ENCODE data around the gene PLEK2.
"Not testable (repeated sequence)": the region's sequence is repeated elsewhere in the genome, so short reads cannot be mapped to it uniquely, and the experiment has no call there.

Gene PLEK2

DNA sequence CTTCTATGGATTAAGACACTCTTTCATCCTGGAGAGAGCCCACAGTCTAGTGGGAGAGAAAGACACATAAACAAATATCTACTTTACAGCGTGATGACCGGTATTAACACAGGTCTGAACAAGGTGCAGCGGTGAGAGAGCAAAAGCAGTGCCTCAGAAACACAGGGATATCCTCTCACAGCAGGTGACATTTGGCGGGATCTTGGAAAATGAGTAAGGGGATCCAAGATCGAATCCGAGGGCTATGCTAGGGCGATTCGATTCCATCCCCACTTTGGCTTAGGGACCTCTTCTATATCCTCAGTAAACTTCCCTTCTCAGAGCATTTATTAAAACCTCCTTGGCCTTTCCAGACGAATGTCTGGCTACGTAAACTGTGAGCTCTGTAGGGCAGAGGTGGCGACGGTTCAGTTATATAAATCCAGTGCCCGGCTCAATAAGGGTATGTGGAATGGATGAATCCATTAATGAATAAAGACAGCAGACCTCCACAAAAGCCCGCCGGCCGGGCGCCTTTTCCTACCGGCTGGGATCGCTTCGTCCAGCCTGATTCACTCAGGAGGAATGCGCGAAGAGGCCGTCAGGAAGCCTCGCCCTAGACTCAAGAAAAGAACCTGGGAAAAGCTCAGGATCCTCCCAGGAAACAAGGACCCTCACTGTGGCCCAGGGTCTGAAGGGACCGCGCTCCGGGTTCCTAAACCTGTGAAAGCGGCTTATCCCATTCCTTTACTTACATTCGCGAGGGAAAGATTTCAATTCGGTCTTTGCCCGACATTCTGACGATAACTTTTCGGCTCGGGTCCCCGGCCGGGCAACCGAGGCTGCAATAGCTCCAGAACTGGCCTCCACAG, 52.8 kb downstream of the PLEK2 start:
- no peak for DNase-seq

DNA sequence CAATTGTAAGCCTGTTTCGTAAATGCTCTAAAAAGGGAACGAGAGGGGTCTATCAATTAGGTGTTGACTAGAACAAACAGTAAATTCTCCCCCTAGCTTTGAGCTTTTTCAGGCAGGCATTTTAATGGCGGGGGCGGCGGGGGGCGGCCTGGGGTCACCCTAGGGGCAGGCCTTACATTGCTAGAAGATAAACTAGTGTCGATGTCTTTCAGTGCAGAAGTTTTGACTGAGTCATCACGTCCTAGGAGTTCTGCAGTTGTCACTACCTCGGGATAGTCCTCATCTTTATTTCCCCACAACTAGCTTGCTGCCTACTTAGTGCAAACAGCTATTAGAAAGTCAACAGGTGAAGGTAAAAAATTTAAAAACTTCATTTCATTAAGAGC, 54.0 kb downstream of the PLEK2 start:
- DNase-seq, result no peak

DNA sequence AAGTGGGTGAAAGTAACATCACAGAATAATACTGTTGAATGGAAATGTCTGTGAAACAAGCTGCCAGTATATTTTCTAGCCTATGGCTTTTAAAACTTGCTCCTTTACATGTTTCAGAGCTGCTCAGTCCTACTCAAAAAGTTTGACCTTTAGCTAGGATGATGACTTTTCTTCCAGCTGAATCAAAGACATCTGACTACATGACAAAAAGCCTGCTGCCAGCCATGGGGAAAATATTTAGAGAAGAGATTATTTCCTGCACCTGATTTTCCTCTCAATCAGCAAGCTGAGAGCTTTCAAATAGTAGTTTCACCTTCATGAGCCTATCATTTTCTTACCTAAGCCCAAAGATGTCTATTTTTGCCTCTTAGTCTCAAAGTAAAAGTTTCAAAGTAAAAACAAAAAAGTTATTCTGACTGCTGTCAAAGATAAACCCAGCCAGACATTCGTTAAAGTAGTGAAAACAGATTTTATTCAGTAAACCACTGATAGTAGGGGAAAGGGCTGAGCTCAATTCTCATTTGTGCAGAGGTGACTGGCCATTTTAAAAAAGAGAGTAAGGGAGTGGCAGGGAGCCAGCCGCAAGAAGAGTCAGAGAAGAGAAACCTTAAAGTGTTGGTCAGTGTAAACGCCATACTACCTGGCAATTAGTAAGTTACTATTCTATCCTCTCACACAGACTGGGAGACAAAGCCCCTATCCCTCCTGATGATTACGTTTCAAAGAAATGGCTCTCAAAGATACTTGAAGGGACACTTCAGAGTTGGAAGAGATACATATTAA, 54.6 kb downstream of the PLEK2 start:
- no peak for DNase-seq

DNA sequence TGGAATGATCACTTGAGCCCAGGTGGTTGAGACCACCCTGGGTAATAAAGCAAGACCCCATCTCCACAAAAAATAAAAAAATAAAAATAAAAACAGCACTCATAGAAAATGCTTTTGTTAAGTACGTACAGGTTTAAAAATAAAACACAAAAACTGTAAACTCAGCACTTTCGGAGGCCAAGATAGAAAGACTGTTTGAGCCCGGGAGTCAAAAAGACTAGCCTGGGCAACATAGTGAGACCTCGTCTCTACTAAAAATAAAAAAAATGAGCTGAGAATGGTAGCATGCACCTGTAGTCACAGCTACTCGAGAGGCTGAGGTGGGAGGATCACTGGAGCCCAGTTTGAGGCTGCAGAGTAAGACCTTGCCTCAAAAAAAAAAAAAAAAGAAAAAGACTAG, 59.9 kb downstream of the PLEK2 start:
- no peak for DNase-seq

DNA sequence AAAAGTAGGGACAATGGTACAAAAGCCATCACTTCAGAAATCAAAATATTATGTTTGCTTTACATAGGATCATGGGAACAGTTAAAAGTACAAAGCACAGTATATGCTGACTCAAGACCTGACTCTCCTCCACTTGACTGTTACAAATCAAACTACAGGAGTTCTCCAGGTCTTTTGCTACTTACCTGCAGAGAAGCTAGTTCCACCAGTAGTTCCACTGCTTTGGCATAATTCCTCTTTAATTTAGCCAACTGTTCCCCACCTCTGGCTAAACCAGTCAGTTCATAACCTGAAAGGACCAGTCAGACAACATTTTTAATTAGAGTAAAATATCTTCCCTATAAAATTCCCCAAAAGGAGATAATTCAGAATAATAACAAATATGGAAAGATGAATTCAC, 66.4 kb downstream of the PLEK2 start:
- no peak for DNase-seq

DNA sequence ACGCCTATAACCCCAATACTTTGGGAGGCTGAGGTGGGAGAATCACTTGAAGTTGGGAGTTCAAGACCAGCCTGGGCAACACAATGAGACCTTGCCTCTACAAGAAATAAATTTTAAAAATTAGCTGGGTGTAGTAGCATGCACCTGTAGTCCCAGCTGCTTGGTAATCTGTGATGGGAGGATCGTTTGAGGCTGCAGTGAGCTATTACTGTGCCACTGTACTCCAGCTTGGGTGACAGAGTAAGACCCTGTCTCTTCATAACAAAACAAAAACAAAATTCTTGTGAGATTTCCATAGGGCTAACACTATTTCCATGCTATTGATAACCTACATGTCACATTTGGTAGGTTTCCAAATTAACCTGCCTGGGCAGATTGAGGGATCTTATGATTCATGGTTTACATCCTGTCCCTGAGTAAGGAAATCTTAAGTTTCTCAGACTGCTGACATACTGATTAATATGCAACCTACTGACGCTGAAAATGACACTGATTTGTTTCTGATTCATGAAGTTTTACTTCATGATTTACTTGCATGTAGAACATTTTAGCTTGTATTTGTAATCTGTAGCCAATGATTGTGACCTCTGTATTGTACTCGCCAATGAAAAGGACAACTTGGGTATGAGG, 68.2 kb downstream of the PLEK2 start:
- no peak for DNase-seq

DNA sequence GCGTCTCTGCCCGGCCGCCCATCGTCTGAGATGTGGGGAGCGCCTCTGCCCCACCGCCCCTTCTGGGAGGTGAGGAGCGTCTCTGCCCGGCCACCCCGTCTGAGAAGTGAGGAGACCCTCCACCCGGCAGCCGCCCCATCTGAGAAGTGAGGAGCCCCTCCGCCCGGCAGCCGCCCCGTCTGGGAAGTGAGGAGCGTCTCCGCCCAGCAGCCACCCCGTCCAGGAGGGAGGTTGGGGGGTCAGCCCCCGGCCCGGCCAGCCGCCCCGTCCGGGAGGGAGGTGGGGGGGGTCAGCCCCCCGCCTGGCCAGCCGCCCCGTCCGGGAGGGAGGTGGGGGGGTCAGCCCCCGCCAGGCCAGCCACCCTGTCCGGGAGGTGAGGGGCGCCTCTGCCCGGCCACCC, 70.7 kb downstream of the PLEK2 start:
- not testable (repeated sequence) for DNase-seq
